ENCODE data around the gene TMEM212.

TMEM212 gene

DNA sequence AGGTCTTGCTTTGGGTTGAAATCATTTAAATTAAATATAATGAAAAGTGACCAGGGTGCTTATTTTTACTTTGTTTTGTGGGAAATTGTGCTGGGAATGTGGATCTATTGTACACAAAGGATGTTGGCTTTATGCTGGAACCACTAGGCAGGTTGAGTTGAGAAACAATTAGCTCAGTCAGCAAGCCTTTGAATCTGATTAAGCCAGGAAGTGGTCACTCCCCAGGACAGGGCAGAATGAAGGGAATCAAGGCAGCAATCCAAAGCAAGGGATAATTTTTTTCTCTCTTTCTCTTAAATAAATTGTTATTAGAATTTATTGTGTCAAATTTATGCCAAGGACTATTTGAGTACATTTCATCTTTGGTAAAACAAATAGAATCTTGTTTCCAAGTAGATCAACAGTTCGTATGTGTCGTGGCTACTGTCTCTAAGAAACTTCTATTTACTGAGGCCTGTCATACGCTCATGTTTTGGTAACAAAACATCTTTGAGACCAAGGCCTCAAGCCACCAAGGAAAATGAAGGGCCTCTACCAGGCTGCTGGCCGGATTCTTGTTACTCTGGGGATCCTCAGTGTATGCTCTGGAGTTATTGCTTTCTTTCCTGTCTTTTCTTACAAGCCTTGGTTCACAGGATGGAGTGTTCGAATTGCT, at the start of gene TMEM212:
Gene TMEM212, plus strand, starts transcription at position 486 of the 655 bp plus-strand sequence. Its CDS starts 35 bp downstream, at position 521.
- DNase-seq (ENCODE audit: low spot score), result no peak
- TF ChIP-seq, protein P1, sequence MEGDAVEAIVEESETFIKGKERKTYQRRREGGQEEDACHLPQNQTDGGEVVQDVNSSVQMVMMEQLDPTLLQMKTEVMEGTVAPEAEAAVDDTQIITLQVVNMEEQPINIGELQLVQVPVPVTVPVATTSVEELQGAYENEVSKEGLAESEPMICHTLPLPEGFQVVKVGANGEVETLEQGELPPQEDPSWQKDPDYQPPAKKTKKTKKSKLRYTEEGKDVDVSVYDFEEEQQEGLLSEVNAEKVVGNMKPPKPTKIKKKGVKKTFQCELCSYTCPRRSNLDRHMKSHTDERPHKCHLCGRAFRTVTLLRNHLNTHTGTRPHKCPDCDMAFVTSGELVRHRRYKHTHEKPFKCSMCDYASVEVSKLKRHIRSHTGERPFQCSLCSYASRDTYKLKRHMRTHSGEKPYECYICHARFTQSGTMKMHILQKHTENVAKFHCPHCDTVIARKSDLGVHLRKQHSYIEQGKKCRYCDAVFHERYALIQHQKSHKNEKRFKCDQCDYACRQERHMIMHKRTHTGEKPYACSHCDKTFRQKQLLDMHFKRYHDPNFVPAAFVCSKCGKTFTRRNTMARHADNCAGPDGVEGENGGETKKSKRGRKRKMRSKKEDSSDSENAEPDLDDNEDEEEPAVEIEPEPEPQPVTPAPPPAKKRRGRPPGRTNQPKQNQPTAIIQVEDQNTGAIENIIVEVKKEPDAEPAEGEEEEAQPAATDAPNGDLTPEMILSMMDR (IDR thresholded peaks at IDR 0.05; ENCODE audit: extremely low read depth, insufficient read depth, missing control alignments), result no peak
- in situ Hi-C loops (cut with MboI; ENCODE audit: low pct_unique_long_range_greater_than_20kb, low sequenced_read_pairs, unreplicated experiment), result no loop called here

DNA sequence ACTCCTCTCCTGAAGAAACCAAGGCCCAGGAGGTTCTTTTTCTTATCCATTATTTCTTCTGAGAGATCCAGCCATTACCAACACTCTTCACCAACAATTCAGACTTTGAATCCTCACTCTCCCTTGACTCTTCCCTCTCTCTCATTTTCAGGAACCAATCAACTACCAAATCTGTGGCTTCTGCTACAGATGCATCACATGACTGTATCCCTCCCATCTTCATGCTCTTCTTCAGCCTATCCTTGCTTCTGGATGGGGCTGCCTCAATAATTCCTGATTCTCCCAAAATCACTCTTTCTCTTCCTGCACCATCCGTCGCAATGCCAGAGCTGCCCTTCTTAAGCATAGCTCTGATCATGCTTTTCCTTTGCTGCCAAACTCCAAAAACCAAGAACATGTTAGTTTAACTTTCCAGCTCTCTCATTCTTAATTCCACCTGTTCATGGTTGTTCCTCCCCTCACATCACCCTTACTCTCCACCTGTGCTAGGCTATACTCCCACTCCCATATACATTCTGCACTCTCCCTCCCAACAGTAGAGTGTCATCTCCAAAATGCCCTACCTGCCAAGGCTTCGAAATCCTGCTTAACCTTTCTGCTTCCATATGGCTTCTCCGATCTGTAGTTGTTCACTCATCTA, 46.4 kb upstream of the TMEM212 start:
- DNase-seq (ENCODE audit: low spot score), result no peak
- in situ Hi-C loops (cut with MboI; ENCODE audit: low pct_unique_long_range_greater_than_20kb, low sequenced_read_pairs, unreplicated experiment), result no loop called here
- TF ChIP-seq, protein P1 (IDR thresholded peaks at IDR 0.05; ENCODE audit: extremely low read depth, insufficient read depth, missing control alignments), result no peak

DNA sequence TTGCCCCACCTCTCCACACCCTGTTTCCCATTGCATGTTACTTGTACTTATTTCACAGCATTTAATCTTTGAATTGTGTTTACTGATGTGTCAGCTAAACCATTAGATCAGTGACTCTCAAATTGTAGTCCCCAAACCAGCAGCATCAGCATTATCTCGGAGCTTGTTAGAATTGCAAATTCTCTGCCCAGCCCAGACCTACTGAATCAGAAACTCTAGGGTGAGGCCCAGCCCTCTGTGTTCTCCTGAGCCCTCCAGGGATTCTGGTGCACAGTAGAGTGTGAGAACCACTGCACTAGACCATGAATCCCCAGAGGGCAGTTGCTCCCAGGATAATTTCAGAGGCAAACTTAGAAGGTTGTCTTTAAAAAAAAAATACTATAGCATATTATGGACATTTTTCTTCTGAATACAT, 45.9 kb upstream of the TMEM212 start:
- DNase-seq (ENCODE audit: low spot score), result no peak
- TF ChIP-seq, protein P1 (IDR thresholded peaks at IDR 0.05; ENCODE audit: extremely low read depth, insufficient read depth, missing control alignments), result no peak
- in situ Hi-C loops (cut with MboI; ENCODE audit: low pct_unique_long_range_greater_than_20kb, low sequenced_read_pairs, unreplicated experiment), result no loop called here

DNA sequence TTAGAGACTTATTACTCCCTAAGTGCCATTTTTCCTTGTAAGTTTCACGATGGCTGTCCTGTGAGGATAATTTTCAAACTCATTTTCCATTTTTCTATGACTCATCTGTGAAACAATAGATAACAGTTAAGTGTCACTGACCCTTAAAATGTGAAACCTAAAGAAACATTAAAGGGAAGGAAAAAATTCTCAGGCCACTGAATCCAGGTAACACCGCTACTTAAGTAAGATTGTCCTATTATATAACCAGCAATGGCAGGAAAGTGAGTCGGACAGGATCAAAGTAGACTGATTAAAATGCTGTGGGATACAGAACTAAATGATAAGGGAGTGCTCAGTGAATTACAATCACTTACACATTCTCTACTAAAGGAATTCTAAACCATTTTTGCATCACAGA, 45.3 kb upstream of the TMEM212 start:
- DNase-seq (ENCODE audit: low spot score), result no peak
- in situ Hi-C loops (cut with MboI; ENCODE audit: low pct_unique_long_range_greater_than_20kb, low sequenced_read_pairs, unreplicated experiment), result no loop called here
- TF ChIP-seq, protein P1 (IDR thresholded peaks at IDR 0.05; ENCODE audit: extremely low read depth, insufficient read depth, missing control alignments), result no peak

DNA sequence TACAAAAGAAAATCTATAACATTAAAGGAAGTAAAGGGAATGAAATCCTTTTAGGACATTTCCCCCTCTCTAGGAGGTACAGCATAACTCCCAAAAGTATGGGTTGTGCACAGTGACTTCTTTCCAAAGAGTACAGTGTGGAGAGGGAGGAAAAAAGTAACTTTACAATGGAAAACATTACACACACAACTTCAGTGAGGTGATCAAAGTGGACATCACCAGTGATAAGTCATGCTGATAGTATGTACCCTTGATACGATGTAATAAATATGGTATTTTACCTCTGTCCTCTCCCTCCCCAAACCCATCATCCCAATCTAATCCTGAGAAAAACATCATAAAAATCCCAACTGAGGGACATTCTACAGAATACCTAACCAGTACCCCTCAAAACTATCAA, 43.6 kb upstream of the TMEM212 start:
- DNase-seq (ENCODE audit: low spot score), result no peak
- TF ChIP-seq, protein P1 (IDR thresholded peaks at IDR 0.05; ENCODE audit: extremely low read depth, insufficient read depth, missing control alignments), result no peak
- in situ Hi-C loops (cut with MboI; ENCODE audit: low pct_unique_long_range_greater_than_20kb, low sequenced_read_pairs, unreplicated experiment), result no loop called here

DNA sequence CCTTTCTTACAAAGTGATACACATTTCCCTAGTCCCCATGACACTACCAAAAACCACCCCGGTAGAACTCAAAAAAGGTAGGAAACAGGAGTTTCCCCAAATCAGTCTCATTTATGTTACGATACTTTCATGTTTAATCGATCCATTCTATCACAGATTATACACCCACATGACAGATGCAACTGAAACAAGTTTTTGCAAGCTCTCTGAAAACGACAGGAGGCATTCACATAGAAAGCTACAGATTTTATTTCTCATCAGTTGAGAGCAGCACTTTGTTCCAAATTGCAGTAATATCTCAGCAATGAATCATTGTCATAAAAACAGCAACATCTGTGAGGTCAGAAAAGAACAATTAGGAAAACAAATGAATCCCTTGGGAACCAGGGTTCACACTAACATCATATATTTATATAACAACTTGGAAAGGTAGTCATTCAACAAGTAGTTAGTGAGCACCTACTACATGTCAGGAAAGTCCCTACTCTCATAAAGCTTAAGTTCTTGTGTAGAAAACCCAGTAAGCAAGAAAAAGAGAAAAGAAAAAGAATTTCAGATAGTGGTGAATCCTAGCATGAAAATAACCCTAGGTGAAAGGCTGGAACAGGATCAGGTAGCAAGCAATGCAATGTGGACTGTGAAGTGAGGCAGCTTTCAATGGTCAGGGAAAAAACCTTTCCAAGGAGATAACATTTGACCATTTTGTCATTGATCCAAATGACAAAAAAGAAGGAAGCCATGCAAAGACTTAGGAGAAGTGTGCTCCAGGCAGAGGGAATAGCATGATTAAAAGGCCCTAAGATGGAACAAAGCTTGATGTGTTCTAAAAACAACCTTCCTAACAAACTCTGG, 41.2 kb upstream of the TMEM212 start:
- in situ Hi-C loops (cut with MboI; ENCODE audit: low pct_unique_long_range_greater_than_20kb, low sequenced_read_pairs, unreplicated experiment), result no loop called here
- DNase-seq (ENCODE audit: low spot score), result no peak
- TF ChIP-seq, protein P1 (IDR thresholded peaks at IDR 0.05; ENCODE audit: extremely low read depth, insufficient read depth, missing control alignments), result no peak

All from GM13977 (cell line).